Prostate gland (tissue), 2 donors: ENCODE measurements around the gene CEP131.

Experiments used
- POLR2A ChIP-seq: fragments of 450-650 bp; IDR thresholded peaks from one replicate; pipeline ENCODE4 v1.6.1; 2016; ENCODE audit warnings: antibody characterized with exemption, mild to moderate bottlenecking
- POLR2AphosphoS5 ChIP-seq: sonication (generic); formaldehyde crosslinking; IDR thresholded peaks from one replicate; pipeline ENCODE4 v1.6.1; 2017; ENCODE audit warnings: antibody characterized with exemption
- TF ChIP-seq, protein P1 (sequence below), 4 experiments: fragments of 200-600 bp in 2 of 4; fragments of 450-650 bp in 2 of 4; sonication (generic) in 2 of 4; IDR thresholded peaks; 1 replicate in 3 of 4; 2 replicates in 1 of 4; pipeline ENCODE4 v1.5.1; 2016 to 2019; ENCODE audit warnings: antibody characterized with exemption in 4 of 4, mild to moderate bottlenecking in 2 of 4, moderate library complexity in 2 of 4

DNA sequence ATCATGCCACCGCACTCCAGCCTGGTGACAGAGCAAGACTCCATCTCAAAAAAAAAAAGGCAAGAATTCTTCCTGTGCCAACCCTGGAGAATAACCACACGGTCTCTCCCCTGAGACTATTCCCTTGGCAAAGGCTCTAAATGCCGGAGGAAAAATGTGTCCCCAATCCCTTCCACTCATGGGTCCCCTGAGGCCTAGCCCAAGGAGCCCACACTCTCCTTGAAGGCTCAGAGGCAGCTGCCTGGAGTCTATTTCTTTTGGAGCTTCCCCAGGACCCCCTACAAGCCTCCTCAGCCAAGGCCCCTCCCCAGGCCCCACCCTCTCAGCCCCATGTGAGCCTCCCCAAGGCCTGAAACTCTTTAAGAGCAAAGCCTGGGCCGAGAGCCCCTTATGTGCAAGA is 16.6 kb downstream of the CEP131 start:
- TF ChIP-seq, protein P1, sequence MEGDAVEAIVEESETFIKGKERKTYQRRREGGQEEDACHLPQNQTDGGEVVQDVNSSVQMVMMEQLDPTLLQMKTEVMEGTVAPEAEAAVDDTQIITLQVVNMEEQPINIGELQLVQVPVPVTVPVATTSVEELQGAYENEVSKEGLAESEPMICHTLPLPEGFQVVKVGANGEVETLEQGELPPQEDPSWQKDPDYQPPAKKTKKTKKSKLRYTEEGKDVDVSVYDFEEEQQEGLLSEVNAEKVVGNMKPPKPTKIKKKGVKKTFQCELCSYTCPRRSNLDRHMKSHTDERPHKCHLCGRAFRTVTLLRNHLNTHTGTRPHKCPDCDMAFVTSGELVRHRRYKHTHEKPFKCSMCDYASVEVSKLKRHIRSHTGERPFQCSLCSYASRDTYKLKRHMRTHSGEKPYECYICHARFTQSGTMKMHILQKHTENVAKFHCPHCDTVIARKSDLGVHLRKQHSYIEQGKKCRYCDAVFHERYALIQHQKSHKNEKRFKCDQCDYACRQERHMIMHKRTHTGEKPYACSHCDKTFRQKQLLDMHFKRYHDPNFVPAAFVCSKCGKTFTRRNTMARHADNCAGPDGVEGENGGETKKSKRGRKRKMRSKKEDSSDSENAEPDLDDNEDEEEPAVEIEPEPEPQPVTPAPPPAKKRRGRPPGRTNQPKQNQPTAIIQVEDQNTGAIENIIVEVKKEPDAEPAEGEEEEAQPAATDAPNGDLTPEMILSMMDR (IDR thresholded peaks at IDR 0.05): no peak
- no peak for TF ChIP-seq POLR2A
- no peak for TF ChIP-seq POLR2AphosphoS5
